ENCODE measurements around the gene SMAGP.

The SMAGP gene

DNA sequence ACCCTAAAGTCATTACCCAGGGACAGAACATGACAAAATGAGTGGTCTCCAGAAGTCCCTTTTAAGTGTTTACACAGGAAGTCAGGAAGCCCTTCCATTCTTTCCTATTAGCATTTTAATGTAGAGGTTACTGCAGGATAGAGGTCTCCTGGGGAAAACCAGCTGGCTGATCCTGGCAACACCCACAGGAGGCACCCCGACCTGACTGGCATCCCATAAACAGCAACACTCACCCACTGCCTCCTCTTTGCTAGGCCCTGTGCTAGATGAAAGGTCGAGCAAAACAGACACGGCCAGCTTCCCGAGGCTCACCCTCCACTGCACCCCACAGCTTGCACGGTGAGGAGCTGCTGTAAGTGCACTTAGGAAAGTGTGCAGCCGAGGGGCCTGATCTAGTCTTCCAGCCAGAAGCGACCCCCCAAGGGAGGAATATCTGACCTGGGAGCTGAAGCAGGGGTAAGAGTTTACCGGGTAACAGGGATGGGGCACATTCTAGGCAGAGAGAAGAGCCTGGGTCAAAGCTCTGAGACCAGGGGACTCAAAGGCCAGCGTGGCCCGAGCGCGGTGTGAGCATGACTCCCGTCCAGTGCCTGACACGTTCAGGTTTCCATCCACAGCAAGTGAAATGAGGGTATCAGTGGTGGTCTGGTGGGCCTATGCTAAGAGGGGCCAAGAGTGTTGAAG is 22.6 kb downstream of the SMAGP start:
- no peak for DNase-seq (ENCODE audit: low read depth, low spot score)
- no peak overlapping the region for H3K4me3 ChIP-seq (ENCODE audit: low read depth, low read length)
- TF ChIP-seq, protein P1, sequence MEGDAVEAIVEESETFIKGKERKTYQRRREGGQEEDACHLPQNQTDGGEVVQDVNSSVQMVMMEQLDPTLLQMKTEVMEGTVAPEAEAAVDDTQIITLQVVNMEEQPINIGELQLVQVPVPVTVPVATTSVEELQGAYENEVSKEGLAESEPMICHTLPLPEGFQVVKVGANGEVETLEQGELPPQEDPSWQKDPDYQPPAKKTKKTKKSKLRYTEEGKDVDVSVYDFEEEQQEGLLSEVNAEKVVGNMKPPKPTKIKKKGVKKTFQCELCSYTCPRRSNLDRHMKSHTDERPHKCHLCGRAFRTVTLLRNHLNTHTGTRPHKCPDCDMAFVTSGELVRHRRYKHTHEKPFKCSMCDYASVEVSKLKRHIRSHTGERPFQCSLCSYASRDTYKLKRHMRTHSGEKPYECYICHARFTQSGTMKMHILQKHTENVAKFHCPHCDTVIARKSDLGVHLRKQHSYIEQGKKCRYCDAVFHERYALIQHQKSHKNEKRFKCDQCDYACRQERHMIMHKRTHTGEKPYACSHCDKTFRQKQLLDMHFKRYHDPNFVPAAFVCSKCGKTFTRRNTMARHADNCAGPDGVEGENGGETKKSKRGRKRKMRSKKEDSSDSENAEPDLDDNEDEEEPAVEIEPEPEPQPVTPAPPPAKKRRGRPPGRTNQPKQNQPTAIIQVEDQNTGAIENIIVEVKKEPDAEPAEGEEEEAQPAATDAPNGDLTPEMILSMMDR (IDR thresholded peaks at IDR 0.05; ENCODE audit: insufficient read depth, low read length, missing control alignments) = no peak
- ChIA-PET CTCF (interaction anchor here (3.9 kb wide), 1 partner anchor 93 kb away, joined by 15 read pairs; no protein-coding TSS in a partner anchor), POLR2A (no interaction called here)

DNA sequence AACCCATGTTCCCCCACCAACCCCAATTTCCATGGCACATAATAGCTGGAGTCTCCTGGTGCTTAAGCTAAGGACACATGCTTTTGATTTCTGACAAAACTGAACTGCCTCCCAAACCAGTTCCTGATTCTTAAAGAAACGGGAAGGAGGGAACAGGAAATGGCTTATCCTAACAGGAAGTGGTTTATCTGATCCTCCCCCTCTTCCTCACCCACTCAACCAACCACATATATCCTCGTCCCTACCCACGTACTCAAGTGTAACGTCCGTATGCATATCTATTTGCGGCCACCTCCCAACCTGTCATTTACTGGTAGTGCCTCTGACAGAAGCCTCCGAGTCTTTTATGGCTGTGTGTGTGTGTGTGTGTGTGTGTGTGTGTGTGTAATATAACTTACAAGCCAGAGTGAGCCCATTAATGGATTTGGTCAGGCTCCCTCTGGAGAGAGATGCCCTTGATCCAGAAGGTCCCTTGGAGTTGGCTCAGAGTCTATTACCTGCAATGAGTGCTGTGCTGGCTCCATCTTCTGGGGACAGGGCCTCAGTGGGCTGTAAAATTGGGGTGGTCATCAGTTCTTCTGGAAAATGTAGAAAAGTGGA is 23.9 kb downstream of the SMAGP start:
- H3K4me3 ChIP-seq (ENCODE audit: low read depth, low read length) = no peak overlapping the region
- TF ChIP-seq, protein P1 (IDR thresholded peaks at IDR 0.05; ENCODE audit: insufficient read depth, low read length, missing control alignments) = no peak
- POLR2A ChIA-PET = no interaction called here
- DNase-seq (ENCODE audit: low read depth, low spot score) = no peak
- CTCF ChIA-PET = interaction anchor here (1.0 to 3.9 kb wide), 5 partner anchors 8 to 95 kb away, joined by 3 to 15 read pairs (median 3); no protein-coding TSS in a partner anchor

DNA sequence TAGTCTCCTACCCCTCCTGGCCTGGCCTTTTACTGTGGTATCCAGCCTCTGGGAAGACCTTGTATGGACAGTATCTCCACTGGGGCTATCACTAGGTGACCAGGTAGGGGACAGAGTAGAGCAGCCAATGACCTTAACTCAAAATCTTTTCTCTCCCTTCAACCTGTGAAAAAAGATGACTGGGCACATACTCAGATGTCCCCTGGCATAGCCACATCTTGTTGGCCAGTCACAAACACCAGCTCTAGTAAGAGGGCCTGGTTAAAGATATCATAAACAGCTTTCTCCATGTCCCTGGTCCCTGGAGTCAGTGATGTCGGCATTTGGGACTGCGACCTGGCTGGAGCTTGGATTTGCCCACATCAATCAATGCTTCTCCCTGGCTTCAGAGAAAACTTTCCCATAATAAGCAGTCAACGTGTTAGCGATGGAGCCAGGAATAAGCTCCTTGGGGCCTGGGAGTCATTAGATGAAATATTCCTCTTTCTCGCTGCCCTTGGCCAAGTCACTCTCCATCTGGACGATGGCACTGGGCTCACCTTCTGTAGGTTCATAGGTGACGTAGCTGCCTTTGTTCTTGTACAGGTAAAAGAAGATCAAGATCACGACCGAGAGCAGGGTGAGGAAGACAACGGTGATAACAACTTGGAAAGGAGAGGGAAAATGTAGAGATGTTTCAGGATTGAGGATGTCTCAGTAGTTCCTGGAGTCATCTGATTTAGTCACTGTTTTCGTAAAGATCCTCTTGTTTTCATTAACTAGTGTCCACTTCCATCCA is 24.6 kb downstream of the SMAGP start:
- TF ChIP-seq, protein P1 (IDR thresholded peaks at IDR 0.05; ENCODE audit: insufficient read depth, low read length, missing control alignments) = no peak
- H3K4me3 ChIP-seq (ENCODE audit: low read depth, low read length) = no peak overlapping the region
- CTCF ChIA-PET = interaction anchor here (1.0 to 1.2 kb wide), 4 partner anchors 9 to 95 kb away, joined by 3 to 5 read pairs (median 3); no protein-coding TSS in a partner anchor
- POLR2A ChIA-PET = interaction anchor here (0.5 kb wide), 1 partner anchor 163 kb away, joined by 4 read pairs; the partner anchor contains the start of gene CSRNP2
- no peak for DNase-seq (ENCODE audit: low read depth, low spot score)

DNA sequence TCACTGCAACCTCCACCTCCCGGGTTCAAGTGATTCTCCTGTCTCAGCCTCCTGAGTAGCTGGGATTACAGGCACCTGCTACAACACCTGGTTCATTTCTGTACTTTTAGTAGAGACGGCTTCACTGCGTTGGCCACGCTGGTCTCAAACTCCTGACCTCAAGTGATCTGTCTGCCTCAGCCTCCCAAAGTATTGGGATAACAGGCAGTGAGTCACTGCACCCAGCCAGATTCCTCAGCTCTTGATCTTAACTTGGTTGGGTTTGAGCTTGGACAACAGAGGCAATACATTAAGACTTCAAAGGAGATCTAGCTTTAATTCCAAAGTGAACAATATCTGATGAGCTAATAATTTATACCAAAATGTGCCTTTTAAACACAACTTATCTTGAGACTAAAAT is 25.9 kb downstream of the SMAGP start:
- POLR2A ChIA-PET = interaction anchor here (1.2 kb wide), 1 partner anchor 27 kb away, joined by 3 read pairs; no protein-coding TSS in a partner anchor
- CTCF ChIA-PET = interaction anchor here (1.3 to 2.5 kb wide), 4 partner anchors 9 to 107 kb away, joined by 3 to 11 read pairs (median 8); no protein-coding TSS in a partner anchor

DNA sequence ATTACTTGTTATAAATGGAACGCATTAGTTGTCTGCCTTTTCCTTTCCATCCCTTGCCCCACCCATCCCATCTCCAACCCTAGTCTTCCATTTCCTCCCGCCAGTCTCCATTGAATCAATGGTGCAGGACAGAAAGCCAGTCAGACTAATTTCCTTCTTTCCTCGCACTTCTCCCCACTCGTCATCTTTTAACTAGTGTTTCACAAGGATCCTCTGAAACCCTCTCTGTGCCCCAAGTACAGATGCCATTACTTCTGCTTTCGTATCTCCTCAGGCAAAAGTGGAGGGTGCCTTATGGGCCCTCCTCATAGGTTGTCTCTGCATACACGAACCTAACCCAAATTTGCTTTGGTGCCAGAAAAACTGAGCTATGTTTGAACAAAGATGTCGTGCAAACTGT is 27.3 kb downstream of the SMAGP start:
- no peak for DNase-seq (ENCODE audit: low read depth, low spot score)
- H3K4me3 ChIP-seq (ENCODE audit: low read depth, low read length) = no peak overlapping the region
- CTCF ChIA-PET = interaction anchor here (1.9 to 2.5 kb wide), 3 partner anchors 10 to 108 kb away, joined by 7 to 11 read pairs (median 8); no protein-coding TSS in a partner anchor
- TF ChIP-seq, protein P1 (IDR thresholded peaks at IDR 0.05; ENCODE audit: insufficient read depth, low read length, missing control alignments) = no peak
- POLR2A ChIA-PET = interaction anchor here (0.7 kb wide), 1 partner anchor 66 kb away, joined by 3 read pairs; no protein-coding TSS in a partner anchor

More for the DNA sequence above, 25.9 kb downstream of the SMAGP start:
- TF ChIP-seq, protein P1 (IDR thresholded peaks at IDR 0.05; ENCODE audit: insufficient read depth, low read length, missing control alignments) = no peak
- H3K4me3 ChIP-seq (ENCODE audit: low read depth, low read length) = no peak overlapping the region
- no peak for DNase-seq (ENCODE audit: low read depth, low spot score)
